GM18907 (cell line): Measurements from ENCODE around the gene DAB2IP.

Experiments
- ATAC-seq: cut with Tn5 transposase; IDR thresholded peaks from one replicate; pipeline ENCODE4 v1.9.1; 2021; ENCODE audit warnings: mild to moderate bottlenecking, moderate library complexity; ENCODE audit not compliant: unreplicated experiment

DAB2IP gene

GRCh38 chr9:121773286-121773953, 122.0 kb downstream of the DAB2IP start:
- no peak for ATAC-seq

GRCh38 chr9:121773954-121774714, 122.7 kb downstream of the DAB2IP start:
- no peak for ATAC-seq

GRCh38 chr9:121774715-121775613, 123.5 kb downstream of the DAB2IP start:
- no peak for ATAC-seq

GRCh38 chr9:121776001-121776738, 124.7 kb downstream of the DAB2IP start:
- ATAC-seq: no peak

GRCh38 chr9:121776739-121777637, 125.6 kb downstream of the DAB2IP start:
- no peak for ATAC-seq

- no peak for ATAC-seq
These were observed 127.1 kb downstream of the DAB2IP start for GRCh38 chr9:121778252-121779225.

GRCh38 chr9:121779381-121780117, 128.1 kb downstream of the DAB2IP start:
- ATAC-seq: no peak

GRCh38 chr9:121780177-121781040, 129.0 kb downstream of the DAB2IP start:
- ATAC-seq: no peak

GRCh38 chr9:121781145-121781548, 129.7 kb downstream of the DAB2IP start:
- no peak for ATAC-seq

GRCh38 chr9:121781701-121782464, 130.4 kb downstream of the DAB2IP start:
- no peak for ATAC-seq

GRCh38 chr9:121782514-121783110, 131.2 kb downstream of the DAB2IP start:
- ATAC-seq: no peak

GRCh38 chr9:121783111-121783510, 131.7 kb downstream of the DAB2IP start:
- no peak for ATAC-seq

- no peak for ATAC-seq
These were observed 132.4 kb downstream of the DAB2IP start for GRCh38 chr9:121783521-121784507.

- no peak for ATAC-seq
These were observed 133.4 kb downstream of the DAB2IP start for GRCh38 chr9:121784731-121785411.
